ENCODE measurements around the gene MARCHF5.

- TF ChIP-seq CTCF (IDR thresholded peaks at IDR 0.05), result no peak
- no peak for TF ChIP-seq POLR2A (IDR thresholded peaks at IDR 0.05)
Observed at GRCh38 chr10:92268748-92269147, 22.2 kb upstream of the MARCHF5 start.

Data from adrenal gland (tissue), 5 donors.